Lower lobe of right lung (tissue), 2 donors: ENCODE measurements around the gene SREBF1. TPM values are rescaled to one million over a fixed set of nuclear protein-coding genes. Genes with fewer than 3 reads are reported as not detected.

Experiments used
- ATAC-seq, 2 donors: fragments of 200-7000 bp; cut with Tn5 transposase; one replicate each; pipeline ENCODE4 v1.9.1; 2020 to 2022; ENCODE audit warnings: mild to moderate bottlenecking in 2 of 2, moderate library complexity in 2 of 2
- DNase-seq: peaks from one replicate; pipeline ENCODE4 v3.0.0-alpha.2; 2020
- H3K27ac ChIP-seq: fragments of 200-600 bp; one replicate; pipeline ENCODE4 v1.8.0; 2022
- H3K27me3 ChIP-seq: fragments of 200-600 bp; one replicate; pipeline ENCODE4 v1.8.0; 2022; ENCODE audit warnings: low read depth
- H3K36me3 ChIP-seq: fragments of 200-600 bp; one replicate; pipeline ENCODE4 v1.8.0; 2022; ENCODE audit warnings: mild to moderate bottlenecking
- H3K4me1 ChIP-seq: fragments of 200-600 bp; one replicate; pipeline ENCODE4 v1.8.0; 2022
- H3K4me3 ChIP-seq: fragments of 200-600 bp; one replicate; pipeline ENCODE4 v1.8.0; 2022; ENCODE audit warnings: mild to moderate bottlenecking
- H3K9me3 ChIP-seq: fragments of 200-600 bp; one replicate; pipeline ENCODE4 v1.8.0; 2022
- intact Hi-C: fragments of 100-400 bp; cut with DNase I; formaldehyde crosslinking; loops from one replicate; pipeline ENCODE4 v1.11.0; 2022
- total RNA-seq: library from RNA; stranded (reverse); fragmentation: NEBNext Ultra II Directional; extraction: Animal tissue kit (Norgen Biotek cat#: 25700); gene quantifications from one replicate; pipeline ENCODE4 v1.2.1, GENCODE V29; 2021
- TF ChIP-seq, protein P1 (sequence below): fragments of 200-600 bp; IDR thresholded peaks from one replicate; pipeline ENCODE4 v1.8.0; 2022; ENCODE audit warnings: antibody characterized with exemption, mild to moderate bottlenecking
- donor health status: DM: no; HTN: yes; CAD: no; lungs with severe emphysema.

Gene SREBF1
- total RNA-seq, 1 donor from 2014 or later, result 77.2 TPM

DNA sequence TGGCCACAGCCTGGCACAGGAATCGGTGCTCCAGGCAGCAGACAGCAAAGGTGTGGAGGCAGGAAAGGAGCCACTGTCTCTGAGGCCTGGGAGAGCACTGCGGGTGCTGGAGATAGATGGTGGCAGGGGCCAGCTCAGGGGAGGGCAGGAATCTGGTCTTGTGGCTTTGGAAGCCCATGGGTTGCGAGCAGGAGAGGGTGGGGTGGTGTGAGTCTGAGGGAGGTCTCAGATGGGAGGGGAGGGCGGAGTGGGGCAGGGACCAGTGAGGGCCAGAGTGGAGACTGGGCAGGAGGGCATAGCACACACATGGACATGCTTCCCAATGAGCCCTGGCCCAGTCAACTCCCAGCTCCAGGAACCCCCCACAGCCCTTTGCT, 70.1 kb downstream of the SREBF1 start:
- Histone ChIP-seq H3K36me3 (peaks cover 6% of the 10 kb centered on the region), H3K27ac (no peak overlapping the region), H3K27me3 (no peaks in the 10 kb centered on the region), H3K9me3 (no peaks in the 10 kb centered on the region), H3K4me1 (peaks cover 21% of the 10 kb centered on the region), H3K4me3 (no peak overlapping the region)
- intact Hi-C loops, result no loop called here
- TF ChIP-seq, protein P1, sequence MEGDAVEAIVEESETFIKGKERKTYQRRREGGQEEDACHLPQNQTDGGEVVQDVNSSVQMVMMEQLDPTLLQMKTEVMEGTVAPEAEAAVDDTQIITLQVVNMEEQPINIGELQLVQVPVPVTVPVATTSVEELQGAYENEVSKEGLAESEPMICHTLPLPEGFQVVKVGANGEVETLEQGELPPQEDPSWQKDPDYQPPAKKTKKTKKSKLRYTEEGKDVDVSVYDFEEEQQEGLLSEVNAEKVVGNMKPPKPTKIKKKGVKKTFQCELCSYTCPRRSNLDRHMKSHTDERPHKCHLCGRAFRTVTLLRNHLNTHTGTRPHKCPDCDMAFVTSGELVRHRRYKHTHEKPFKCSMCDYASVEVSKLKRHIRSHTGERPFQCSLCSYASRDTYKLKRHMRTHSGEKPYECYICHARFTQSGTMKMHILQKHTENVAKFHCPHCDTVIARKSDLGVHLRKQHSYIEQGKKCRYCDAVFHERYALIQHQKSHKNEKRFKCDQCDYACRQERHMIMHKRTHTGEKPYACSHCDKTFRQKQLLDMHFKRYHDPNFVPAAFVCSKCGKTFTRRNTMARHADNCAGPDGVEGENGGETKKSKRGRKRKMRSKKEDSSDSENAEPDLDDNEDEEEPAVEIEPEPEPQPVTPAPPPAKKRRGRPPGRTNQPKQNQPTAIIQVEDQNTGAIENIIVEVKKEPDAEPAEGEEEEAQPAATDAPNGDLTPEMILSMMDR, result no peak
- DNase-seq, result no peak
- ATAC-seq, result no peak

DNA sequence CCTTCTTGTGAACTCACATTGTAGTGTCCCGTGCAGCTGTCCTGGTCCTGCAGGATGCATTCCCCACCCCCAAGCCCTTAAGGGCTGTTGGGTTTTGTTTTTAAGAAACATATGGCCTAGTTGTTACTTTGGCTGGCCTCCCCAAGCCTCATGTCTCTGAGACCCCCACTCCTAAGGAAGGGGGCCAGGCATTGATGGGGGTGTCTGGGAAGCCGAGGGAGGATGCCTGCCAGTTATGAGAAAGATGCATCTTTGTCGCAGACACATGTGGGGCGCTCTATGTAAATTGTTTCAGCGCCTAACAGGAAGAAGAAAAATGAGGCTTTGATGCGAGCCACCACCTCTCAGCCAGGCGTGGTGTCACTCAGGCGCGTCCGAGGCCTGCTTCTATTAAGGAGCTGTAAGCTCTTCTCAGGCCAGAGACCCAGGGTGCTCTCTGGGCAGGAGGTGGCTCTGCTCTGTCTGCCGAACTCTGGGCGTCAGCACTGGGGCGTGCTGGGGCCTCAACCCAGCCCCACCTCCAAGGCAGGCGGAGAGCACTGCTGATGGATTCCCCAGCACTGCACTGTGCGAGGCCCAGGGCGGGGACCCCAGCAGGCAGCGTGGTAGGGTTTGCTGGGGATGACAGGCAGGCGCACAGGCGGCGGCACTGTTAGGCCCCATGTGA, 70.6 kb downstream of the SREBF1 start:
- DNase-seq (no peak), ATAC-seq (no peak)
- TF ChIP-seq, protein P1, result no peak
- Histone ChIP-seq H3K4me1 (peaks cover 21% of the 10 kb centered on the region), H3K4me3 (no peak overlapping the region), H3K27ac (no peak overlapping the region), H3K9me3 (no peaks in the 10 kb centered on the region), H3K36me3 (peaks cover 6% of the 10 kb centered on the region), H3K27me3 (no peaks in the 10 kb centered on the region)
- intact Hi-C loops, result no loop called here

DNA sequence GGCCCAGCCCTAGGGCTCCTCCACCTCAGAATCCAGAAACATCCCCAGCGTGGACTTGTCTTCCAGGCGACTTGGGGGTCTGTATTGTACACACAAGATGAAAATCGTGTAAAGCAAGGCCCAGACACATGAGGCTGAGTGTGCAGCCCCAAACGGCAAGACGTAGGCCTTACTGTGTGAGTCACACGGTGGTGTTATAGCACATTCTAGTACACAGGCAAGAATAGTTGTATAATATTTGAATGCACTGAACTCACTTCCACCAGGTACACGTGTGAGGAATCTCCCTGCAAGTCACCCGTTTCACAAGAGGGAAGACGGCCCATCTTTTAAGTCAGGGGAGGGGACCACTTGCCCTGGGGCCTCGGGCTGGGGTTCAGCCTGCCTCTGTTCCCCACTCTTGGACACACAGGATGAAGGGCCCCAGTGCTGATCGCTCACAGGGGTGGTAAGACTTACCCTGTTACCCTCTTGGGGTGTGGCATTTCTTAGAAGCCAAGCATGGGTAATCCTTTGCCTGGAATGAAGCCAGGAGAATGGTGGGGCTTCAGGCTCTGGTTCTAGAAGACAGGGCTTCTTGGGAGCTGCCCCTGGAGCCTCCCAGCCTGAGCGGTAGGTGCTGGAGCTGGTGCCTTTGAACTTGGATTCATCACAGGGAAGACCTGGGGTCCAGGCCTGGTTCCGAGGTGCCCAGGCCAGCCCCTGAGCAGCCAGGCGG, 71.3 kb downstream of the SREBF1 start:
- Histone ChIP-seq H3K9me3 (no peaks in the 10 kb centered on the region), H3K4me3 (no peak overlapping the region), H3K36me3 (peaks cover 6% of the 10 kb centered on the region), H3K4me1 (peaks cover 21% of the 10 kb centered on the region), H3K27ac (no peak overlapping the region), H3K27me3 (no peaks in the 10 kb centered on the region)
- TF ChIP-seq, protein P1, result no peak
- no peak for DNase-seq
- no peak for ATAC-seq
- intact Hi-C loops, result no loop called here

DNA sequence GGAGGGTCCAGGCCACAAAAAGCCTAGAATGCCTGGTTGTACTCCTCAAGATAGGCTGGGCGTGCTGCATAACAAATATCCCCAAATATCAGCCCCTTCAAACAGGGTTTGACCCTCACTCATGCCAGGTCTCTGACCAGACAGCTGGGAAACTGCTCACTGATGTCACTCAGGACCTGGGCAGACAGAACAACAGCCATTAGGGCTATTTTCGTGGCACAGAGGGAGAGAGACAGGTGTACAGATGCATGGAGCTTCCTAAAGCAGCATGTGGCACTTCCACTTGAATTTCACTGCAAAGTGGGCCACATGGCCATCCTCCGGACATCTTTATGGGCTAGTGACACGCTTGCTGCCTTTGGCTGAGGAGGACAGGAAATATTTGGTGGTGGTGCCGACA, 73.1 kb downstream of the SREBF1 start:
- TF ChIP-seq, protein P1, result no peak
- DNase-seq, result no peak
- no peak overlapping the region for H3K27ac ChIP-seq
- H3K27me3 ChIP-seq, result no peaks in the 10 kb centered on the region
- intact Hi-C loops, result no loop called here
- H3K36me3 ChIP-seq, result peaks cover 6% of the 10 kb centered on the region
- ATAC-seq, result no peak
- H3K9me3 ChIP-seq, result no peaks in the 10 kb centered on the region
- H3K4me3 ChIP-seq, result no peak overlapping the region
- H3K4me1 ChIP-seq, result peaks cover 12% of the 10 kb centered on the region

DNA sequence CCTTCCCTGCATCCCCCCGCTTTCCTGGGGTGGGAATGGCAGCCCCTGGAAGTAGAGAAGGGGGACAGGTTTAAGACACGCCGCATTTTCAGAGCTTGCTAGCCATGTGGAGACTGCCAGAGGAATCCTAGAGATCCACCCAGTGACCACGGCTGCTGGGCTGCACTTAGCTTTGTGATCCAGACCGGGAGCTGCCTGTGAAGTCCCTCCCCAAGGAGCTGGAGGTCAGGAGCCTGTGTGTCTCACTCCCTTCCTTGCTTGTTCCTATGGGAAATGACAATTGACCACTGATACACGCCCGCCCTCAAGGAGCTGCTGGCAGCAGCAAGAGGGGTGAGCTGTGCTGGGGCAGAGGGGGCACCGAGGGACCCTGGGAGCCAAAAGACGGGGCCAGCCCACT, 73.7 kb downstream of the SREBF1 start:
- DNase-seq (no peak), ATAC-seq (no peak)
- H3K9me3 ChIP-seq, result no peaks in the 10 kb centered on the region
- intact Hi-C loops, result no loop called here
- TF ChIP-seq, protein P1, result no peak
- peaks cover 6% of the 10 kb centered on the region for H3K36me3 ChIP-seq
- H3K27me3 ChIP-seq, result no peaks in the 10 kb centered on the region
- no peak overlapping the region for H3K27ac ChIP-seq
- peaks cover 7% of the 10 kb centered on the region for H3K4me1 ChIP-seq
- no peak overlapping the region for H3K4me3 ChIP-seq
